HFF-Myc (cell line): ENCODE results near the gene ATP11A.

Experiments
- DNase-seq: peaks from one replicate; pipeline ENCODE4 v3.0.0-alpha.2; 2011; ENCODE audit warnings: low read depth; ENCODE audit errors: extremely low read depth
- H3K4me3 ChIP-seq: replicated peaks from 2 replicates; pipeline ENCODE4 v1.5.1; 2011; ENCODE audit warnings: low read depth, mild to moderate bottlenecking, control low read depth, low read length
- TF ChIP-seq, protein P1 (sequence below): IDR thresholded peaks from 2 replicates; pipeline ENCODE4 v1.5.1; 2012; ENCODE audit warnings: mild to moderate bottlenecking, low read depth, low read length, control low read depth; ENCODE audit errors: missing control alignments

ATP11A gene

DNA sequence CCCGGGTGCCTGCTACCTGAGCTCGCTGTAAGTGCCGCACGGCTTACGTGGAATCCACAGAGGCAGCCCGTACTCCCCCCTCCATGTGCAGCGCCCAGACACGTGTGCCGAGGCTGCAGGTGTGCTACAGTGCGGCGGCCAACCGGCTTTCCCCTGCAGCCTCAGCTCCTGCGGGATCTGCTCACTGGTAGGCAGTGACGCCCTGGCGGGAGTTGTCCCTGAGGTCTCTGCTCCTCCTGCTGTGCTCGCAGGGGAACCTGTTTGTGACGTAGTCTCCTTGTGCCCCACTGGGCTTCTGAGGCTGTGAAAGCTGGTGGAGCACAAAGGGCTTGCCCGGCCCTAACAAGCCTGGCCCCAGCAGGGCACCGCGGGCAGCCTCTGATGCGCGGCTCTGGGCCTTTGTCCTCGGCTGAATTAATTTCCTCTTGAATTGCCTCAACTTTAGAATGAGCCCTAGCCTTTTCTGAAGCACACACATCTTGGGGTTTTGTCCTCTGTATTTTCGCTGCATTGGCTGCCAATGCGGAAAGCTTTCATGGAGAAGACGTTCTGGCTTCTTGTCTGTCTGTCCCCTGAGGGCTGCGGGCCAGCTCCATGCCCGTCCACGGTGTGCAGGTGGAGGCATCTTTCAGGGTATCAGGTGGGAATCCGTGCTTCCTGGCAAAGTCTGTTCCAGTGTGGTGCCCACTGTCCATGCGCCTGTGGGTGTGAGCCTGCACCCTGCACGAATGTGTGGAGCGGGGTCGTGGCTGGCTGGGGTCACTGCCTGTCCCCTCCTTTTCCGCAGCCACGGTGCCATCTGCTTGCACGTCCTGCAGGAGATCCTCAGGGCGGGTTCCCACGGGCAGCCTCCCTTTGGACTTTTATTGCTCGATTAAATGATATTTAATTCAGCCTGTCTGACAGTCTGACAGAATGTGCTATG, 201.9 kb downstream of the ATP11A start:
- TF ChIP-seq, protein P1, sequence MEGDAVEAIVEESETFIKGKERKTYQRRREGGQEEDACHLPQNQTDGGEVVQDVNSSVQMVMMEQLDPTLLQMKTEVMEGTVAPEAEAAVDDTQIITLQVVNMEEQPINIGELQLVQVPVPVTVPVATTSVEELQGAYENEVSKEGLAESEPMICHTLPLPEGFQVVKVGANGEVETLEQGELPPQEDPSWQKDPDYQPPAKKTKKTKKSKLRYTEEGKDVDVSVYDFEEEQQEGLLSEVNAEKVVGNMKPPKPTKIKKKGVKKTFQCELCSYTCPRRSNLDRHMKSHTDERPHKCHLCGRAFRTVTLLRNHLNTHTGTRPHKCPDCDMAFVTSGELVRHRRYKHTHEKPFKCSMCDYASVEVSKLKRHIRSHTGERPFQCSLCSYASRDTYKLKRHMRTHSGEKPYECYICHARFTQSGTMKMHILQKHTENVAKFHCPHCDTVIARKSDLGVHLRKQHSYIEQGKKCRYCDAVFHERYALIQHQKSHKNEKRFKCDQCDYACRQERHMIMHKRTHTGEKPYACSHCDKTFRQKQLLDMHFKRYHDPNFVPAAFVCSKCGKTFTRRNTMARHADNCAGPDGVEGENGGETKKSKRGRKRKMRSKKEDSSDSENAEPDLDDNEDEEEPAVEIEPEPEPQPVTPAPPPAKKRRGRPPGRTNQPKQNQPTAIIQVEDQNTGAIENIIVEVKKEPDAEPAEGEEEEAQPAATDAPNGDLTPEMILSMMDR: no peak
- no peak for DNase-seq
- H3K4me3 ChIP-seq: no peak overlapping the region

DNA sequence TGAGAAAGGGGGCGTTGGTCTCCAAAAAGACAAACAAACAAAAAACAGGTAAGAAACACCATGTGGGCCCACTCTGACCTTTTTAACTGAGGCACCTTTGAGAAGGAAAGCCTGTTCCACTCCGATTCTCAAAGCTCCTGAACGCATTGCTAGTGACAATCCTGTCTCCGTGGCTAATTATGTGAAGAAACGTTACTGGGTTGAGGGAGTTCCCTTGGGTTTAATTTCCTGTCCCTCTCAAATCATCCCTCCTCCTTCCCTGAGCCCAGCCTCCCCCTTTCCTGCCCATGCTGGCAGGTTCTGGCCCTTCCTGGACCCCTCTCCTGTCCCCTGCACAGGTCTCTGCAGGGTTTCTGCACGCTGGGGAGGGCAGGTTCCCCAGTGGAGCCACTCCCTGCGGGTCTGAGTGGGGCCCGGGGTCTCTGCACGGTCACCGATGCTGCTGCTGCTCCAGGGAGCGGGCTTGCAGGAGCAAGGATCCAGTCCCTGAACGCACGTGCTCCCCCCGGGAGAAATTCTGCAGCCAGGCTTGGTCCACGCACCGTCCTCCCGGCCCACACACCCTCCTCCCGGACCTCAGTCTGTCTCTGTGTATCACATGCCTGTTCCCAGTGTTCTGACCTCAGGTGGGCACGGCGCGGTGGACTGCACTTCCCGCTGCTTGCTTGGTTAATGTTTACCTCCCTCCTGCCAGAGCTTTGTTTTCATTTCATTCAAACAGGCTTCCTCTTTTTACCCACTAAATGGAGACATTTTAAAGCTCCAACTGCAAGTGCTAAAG, 202.8 kb downstream of the ATP11A start:
- TF ChIP-seq, protein P1: no peak
- H3K4me3 ChIP-seq: no peak overlapping the region
- DNase-seq: no peak

DNA sequence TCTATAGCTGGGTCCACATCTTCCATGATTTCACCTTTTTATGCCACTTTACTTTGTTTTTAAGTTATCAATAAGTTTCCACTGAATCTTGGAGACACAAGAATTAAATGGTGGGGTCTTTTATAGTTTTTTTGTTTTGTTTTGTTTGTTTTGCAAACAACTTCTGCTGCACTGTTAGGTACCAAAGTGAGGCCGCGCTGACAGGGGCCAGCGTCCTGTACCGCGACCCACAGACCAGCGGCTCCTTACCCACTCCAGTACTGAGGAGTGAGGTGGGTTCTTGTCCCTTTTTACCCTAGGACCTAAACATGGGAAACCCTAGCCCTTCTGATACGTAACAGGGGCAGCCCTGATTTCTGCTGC, 203.3 kb downstream of the ATP11A start:
- DNase-seq: no peak
- TF ChIP-seq, protein P1: no peak
- no peak overlapping the region for H3K4me3 ChIP-seq

DNA sequence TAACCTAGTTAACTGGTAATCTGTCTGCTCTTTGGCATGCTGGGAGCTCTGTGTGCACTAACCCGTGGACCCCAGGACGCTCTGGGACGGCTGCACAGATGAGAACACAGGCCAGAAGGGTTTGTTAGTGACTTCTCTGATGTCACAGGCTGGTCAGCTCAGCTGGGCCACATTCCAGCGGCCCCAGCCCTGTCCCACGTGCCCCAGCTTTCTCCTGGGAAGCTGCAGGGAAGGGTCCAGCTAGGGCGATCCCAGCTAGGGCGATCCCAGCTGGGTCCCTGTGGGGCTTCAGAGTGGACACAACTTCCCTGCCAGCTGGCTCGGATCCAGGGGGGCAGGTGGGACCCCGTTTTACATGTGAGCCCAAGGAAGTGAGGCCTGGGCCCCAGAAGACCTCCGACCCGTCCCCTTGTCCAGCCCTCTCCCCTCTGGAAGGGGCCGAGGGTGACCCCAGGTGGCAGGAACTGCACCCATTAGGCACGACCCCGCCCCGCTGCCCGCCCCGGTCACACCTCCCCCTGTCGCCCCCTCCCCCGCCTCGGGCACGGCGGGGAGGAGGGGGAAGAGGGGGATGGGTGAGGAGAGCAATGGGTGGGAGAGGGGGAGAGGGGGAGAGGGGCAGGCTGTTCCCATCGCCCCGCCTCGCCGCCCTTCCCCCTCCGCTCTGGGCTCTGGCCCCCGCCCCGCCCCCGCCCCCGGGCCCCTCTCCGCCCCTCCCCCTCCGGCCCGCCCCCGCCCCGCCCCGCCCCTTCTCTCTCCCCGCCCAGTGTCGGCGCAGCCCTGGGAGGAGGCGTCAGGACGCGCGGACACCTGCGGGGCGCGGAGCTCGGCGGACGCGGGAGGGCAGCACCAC, 204.0 kb downstream of the ATP11A start:
- TF ChIP-seq, protein P1: no peak
- no peak overlapping the region for H3K4me3 ChIP-seq
- no peak for DNase-seq

DNA sequence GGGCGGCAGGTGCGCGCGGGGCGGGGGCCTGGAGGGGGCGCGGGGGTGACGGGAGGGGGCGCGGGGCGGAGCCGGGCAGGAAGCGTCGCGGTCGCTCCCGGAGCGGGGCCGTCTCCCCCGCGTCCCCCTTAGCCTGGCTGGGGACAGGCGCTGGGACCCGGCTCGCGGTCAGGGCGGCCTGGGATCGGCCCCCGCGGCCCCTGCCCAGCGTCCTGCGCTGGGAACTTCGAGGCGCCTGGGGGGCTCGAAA, 204.5 kb downstream of the ATP11A start:
- no peak overlapping the region for H3K4me3 ChIP-seq

More for the DNA sequence above, 204.5 kb downstream of the ATP11A start:
- DNase-seq: no peak
- TF ChIP-seq, protein P1: no peak
